Kidney epithelial cell (primary cell): Measurements from ENCODE around the gene PLA2G2D. TPM values are rescaled to one million over a fixed set of nuclear protein-coding genes. Genes with fewer than 3 reads are reported as not detected.

ENCODE experiments used
- DNase-seq: peaks from one replicate; pipeline ENCODE4 v3.0.0-alpha.2; 2010; ENCODE audit warnings: low read depth
- H3K27me3 ChIP-seq: 2 replicates; pipeline ENCODE4 v1.6.0; 2011; ENCODE audit warnings: low read length; ENCODE audit not compliant: control insufficient read depth, insufficient read depth
- H3K36me3 ChIP-seq: 2 replicates; pipeline ENCODE4 v1.5.1; 2011; ENCODE audit warnings: low read length; ENCODE audit not compliant: control insufficient read depth, insufficient read depth
- H3K4me3 ChIP-seq: 2 replicates; pipeline ENCODE4 v1.5.1; 2011; ENCODE audit warnings: low read depth, mild to moderate bottlenecking, control low read depth, low read length
- total RNA-seq: library from RNA; depleted of rRNA; stranded (reverse); fragments of >200 nt; gene quantifications from 2 replicates; pipeline ENCODE4 v1.2.3, GENCODE V29; 2015
- TF ChIP-seq, protein P1 (sequence below): IDR thresholded peaks from 2 replicates; pipeline ENCODE4 v1.5.1; 2011; ENCODE audit warnings: mild to moderate bottlenecking, moderate library complexity, low read length, control low read depth, inconsistent platforms; ENCODE audit not compliant: insufficient read depth, poor library complexity, severe bottlenecking

Gene PLA2G2D
- total RNA-seq, 1 donor from 2014 or later, result not detected

DNA sequence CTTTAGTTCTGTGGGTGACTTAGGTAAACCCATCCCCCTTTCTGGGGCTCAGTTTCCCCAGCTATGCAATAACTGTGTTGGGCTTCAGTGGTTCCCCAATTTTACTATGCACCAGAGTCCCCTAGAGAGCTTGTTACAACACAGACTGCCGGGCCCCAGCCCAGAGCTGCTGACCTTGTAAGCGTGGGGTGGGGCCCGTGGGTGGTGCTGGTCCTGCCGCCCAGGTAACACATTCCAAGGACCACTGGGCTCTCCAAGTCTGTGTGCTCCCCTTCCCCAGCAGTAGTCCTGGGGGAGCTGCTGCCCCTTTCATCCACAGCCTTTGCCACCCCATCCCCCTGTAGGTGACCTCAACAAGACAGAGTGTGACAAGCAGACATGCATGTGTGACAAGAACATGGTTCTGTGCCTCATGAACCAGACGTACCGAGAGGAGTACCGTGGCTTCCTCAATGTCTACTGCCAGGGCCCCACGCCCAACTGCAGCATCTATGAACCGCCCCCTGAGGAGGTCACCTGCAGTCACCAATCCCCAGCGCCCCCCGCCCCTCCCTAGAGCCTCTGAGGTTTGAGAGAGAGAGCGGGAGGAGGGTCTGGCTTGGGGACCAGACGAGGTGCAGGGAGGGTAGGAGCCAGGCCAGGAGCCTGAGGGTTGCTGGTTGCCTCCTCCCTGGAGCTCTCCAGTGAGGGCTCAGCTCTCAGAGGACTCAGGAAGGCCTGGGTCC is 28.7 kb upstream of the PLA2G2D start:
- TF ChIP-seq, protein P1, sequence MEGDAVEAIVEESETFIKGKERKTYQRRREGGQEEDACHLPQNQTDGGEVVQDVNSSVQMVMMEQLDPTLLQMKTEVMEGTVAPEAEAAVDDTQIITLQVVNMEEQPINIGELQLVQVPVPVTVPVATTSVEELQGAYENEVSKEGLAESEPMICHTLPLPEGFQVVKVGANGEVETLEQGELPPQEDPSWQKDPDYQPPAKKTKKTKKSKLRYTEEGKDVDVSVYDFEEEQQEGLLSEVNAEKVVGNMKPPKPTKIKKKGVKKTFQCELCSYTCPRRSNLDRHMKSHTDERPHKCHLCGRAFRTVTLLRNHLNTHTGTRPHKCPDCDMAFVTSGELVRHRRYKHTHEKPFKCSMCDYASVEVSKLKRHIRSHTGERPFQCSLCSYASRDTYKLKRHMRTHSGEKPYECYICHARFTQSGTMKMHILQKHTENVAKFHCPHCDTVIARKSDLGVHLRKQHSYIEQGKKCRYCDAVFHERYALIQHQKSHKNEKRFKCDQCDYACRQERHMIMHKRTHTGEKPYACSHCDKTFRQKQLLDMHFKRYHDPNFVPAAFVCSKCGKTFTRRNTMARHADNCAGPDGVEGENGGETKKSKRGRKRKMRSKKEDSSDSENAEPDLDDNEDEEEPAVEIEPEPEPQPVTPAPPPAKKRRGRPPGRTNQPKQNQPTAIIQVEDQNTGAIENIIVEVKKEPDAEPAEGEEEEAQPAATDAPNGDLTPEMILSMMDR, result no peak
- no peaks in the 10 kb centered on the region for H3K36me3 ChIP-seq
- DNase-seq, result no peak
- H3K27me3 ChIP-seq, result no peaks in the 10 kb centered on the region
- H3K4me3 ChIP-seq, result no peak overlapping the region

DNA sequence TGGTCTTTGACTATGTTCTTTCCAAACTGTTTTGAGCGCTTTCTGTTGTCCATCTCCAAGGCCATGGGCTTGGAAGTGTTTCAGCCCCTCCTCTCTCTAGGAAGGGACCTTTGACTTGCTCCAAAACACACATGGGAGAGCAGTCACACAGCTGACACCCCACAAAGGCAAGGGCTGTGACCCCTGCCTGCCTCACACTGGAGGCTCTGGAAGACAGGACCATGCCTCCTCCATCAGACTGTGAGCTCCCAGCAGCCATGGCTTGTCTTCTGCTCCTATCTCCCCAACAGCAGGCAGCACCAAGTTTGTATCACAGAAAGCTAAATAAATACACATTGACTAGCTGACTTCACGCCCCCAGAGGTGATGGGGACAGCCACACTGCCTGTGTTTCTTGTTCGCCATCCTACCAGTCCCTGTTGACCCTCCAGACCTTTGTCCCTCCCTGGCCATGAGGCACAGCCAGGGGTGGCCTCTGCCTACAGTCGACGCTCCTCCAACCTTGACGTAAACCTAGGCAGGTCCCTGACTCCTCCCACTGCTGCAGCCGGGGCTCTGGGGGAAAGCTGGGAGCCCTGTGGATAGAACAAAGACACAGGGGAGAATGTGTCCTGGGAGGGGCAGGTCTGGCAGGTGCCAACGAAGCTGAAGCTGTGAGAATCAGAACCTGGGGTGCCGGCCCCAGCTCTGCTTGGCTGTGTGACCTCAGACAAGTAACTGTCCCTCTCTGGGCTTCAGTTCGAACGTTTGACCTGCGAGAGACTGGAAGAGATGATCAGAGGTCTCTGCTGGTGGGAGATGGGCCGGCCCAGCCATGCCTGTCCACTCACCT is 24.6 kb upstream of the PLA2G2D start:
- no peak for DNase-seq
- Histone ChIP-seq H3K36me3 (no peaks in the 10 kb centered on the region), H3K4me3 (no peak overlapping the region), H3K27me3 (no peaks in the 10 kb centered on the region)
- TF ChIP-seq, protein P1, result no peak

DNA sequence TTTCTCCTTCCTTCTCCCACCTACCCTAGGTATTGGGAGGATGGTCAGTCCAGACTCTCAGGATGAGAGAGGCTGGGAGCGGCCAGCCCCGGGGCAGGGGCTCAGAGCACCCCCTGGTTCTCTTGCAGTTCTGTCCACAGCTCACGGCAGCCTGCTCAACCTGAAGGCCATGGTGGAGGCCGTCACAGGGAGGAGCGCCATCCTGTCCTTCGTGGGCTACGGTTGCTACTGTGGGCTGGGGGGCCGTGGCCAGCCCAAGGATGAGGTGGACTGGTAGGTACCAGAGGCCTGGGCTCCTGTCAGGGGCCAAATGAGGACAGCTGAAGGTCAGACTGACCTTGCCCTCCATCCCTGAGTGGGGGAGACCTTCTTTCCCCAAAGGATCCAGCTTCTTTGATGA is 24.0 kb upstream of the PLA2G2D start:
- TF ChIP-seq, protein P1, result no peak
- H3K27me3 ChIP-seq, result no peaks in the 10 kb centered on the region

DNA sequence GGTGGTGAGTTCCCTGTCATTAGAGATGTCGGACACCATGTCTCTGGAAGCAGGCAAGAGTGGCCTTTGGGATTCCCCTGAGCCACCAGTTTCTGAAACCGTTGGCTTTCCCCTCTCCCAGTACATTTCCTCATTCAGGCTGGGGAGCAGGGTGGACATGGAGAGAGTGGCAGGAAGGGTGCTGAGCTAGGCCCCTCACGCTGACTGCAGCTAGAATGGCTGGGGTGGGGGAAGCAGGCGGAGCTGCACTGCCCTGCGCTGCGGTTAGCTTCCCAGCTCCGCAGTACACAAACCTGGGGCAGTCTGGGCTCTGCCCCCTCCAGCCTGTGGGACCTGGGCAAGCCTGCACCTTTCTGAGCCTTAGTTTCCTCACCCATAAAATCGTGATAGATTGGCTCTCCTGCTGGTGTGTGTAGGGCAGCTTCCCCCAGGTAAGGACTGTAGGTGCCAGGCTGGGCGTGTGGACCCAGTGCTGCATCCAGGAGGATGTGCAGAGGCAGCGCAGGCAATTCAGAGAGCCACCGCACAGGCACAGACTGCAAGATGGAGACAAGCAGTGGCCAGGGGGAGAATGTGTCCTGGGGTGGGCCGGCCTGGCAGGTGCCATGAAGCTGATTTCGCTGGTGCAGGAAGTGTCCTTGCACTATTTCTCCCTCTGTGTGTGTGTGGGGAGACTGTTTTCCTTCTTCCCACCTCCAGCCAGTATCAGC is 22.8 kb upstream of the PLA2G2D start:
- no peak overlapping the region for H3K4me3 ChIP-seq
- H3K36me3 ChIP-seq, result no peaks in the 10 kb centered on the region
- TF ChIP-seq, protein P1, result no peak
- DNase-seq, result no peak
- H3K27me3 ChIP-seq, result no peaks in the 10 kb centered on the region

More for the DNA sequence above, 24.0 kb upstream of the PLA2G2D start:
- no peak overlapping the region for H3K4me3 ChIP-seq
- H3K36me3 ChIP-seq, result no peaks in the 10 kb centered on the region
- DNase-seq, result no peak

DNA sequence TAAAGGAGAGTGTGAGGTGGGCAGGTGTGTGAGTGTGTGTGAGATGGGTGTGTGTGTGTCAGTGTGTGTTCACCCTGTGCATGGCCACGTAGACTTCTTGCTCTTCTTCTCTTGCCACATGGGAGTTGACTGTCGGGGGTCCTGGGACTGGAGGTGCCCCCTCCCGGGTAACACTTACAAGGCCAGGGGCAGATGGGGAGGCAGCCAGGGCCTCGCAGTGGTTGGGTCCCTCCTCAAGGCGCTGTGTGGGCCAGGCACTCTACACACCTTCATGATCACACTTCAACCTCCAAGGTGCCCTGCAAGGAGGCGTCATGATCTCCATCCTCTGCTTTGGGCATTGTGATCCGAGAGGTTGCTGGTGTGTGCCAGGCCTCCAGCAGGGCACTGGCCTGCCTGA is 22.1 kb upstream of the PLA2G2D start:
- DNase-seq, result no peak
- Histone ChIP-seq H3K36me3 (no peaks in the 10 kb centered on the region), H3K27me3 (no peaks in the 10 kb centered on the region), H3K4me3 (no peak overlapping the region)
- TF ChIP-seq, protein P1, result no peak
